Measurements from ENCODE around the gene PRXL2C. TPM values are rescaled to one million over a fixed set of nuclear protein-coding genes. Genes with fewer than 3 reads are reported as not detected.

Gene PRXL2C
- total and polyA plus RNA-seq, 9 of the 15 experiments (the other 6 are each of a cell fraction or from before 2014, with no cell fraction given) = 3.6 to 15.3 (median 10.6) TPM

- TF ChIP-seq ZHX1 (conservative IDR thresholded peaks at IDR 0.05; ENCODE audit: low read length) = no peak
- peak; percentile 26 to 45; a peak in 1 of 4 replicates for TF ChIP-seq FOXK2 (conservative IDR thresholded peaks at IDR 0.05 in 1 of 2, IDR thresholded peaks at IDR 0.05 in 1 of 2; ENCODE audit: low read depth in 2 of 2)
- TF ChIP-seq MEF2A (IDR thresholded peaks at IDR 0.05; ENCODE audit: control insufficient read depth, low read depth, low read length) = no peak
- TF ChIP-seq YY1 (IDR thresholded peaks at IDR 0.05; ENCODE audit: borderline replicate concordance in 1 of 3, control insufficient read depth in 1 of 3, extremely low read depth in 1 of 3, insufficient read depth in 3 of 3, insufficient read length in 1 of 3, insufficient replicate concordance in 2 of 3, low read depth in 1 of 3, low read length in 2 of 3) = no peak
- no peak for TF ChIP-seq ZNF668 (CRISPR knock-in tag; IDR thresholded peaks at IDR 0.05)
- TF ChIP-seq POLR2H (tag; IDR thresholded peaks at IDR 0.05; ENCODE audit: low read depth) = 0 out of 2 replicates have a peak, but pooled peaks have one; percentile 22
- TF ChIP-seq CCNT2 (IDR thresholded peaks at IDR 0.05; ENCODE audit: borderline replicate concordance, extremely low read depth, insufficient read length, low read depth, low read length) = peak; percentile 74
- TF ChIP-seq FOXP1 (CRISPR knock-in tag; IDR thresholded peaks at IDR 0.05) = no peak
- TF ChIP-seq SNIP1 (IDR thresholded peaks at IDR 0.05; ENCODE audit: low read depth) = no peak
- TF ChIP-seq HCFC1 (IDR thresholded peaks at IDR 0.05; ENCODE audit: low read depth, low read length) = no peak
- no peak for TF ChIP-seq ZNF518B (CRISPR knock-in tag; IDR thresholded peaks at IDR 0.05)
- TF ChIP-seq, protein P1, sequence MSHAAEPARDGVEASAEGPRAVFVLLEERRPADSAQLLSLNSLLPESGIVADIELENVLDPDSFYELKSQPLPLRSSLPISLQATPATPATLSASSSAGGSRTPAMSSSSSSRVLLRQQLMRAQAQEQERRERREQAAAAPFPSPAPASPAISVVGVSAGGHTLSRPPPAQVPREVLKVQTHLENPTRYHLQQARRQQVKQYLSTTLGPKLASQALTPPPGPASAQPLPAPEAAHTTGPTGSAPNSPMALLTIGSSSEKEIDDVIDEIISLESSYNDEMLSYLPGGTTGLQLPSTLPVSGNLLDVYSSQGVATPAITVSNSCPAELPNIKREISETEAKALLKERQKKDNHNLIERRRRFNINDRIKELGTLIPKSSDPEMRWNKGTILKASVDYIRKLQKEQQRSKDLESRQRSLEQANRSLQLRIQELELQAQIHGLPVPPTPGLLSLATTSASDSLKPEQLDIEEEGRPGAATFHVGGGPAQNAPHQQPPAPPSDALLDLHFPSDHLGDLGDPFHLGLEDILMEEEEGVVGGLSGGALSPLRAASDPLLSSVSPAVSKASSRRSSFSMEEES (CRISPR knock-in tag; IDR thresholded peaks at IDR 0.05) = no peak
- TF ChIP-seq ZSCAN29 (IDR thresholded peaks at IDR 0.05) = no peak
- TF ChIP-seq SAFB2 (IDR thresholded peaks at IDR 0.05; ENCODE audit: borderline replicate concordance, low read depth, low read length, severe bottlenecking) = no peak
- TF ChIP-seq PTBP1 (IDR thresholded peaks at IDR 0.05; ENCODE audit: low read depth, low read length) = no peak
- TF ChIP-seq SMARCA4 (IDR thresholded peaks at IDR 0.05) = peak; percentile 92
- peak; percentile 89 for TF ChIP-seq NCOR1 (IDR thresholded peaks at IDR 0.05)
- no peak for TF ChIP-seq ETV6 (IDR thresholded peaks at IDR 0.05; ENCODE audit: borderline replicate concordance in 1 of 2, low read depth in 2 of 2, low read length in 1 of 2)
- no peak for TF ChIP-seq ETV6 (CRISPR knock-in tag; IDR thresholded peaks at IDR 0.05; ENCODE audit: borderline replicate concordance)
Measured at GRCh38 chr9:96680812-96681499, 25.8 kb upstream of the PRXL2C start (continued).
